HG03521 (cell line): ENCODE measurements around the gene NEU3.

Experiments used
- ATAC-seq: cut with Tn5 transposase; IDR thresholded peaks from one replicate; pipeline ENCODE4 v1.9.1; 2021; ENCODE audit warnings: mild to moderate bottlenecking, moderate library complexity; ENCODE audit not compliant: unreplicated experiment

NEU3 gene

GRCh38 chr11:75056814-75057213 lies 68.1 kb downstream of the NEU3 start:
- ATAC-seq: no peak

- no peak for ATAC-seq
These were observed 70.6 kb downstream of the NEU3 start for GRCh38 chr11:75059299-75059698.

GRCh38 chr11:75063741-75064314 lies 75.1 kb downstream of the NEU3 start:
- no peak for ATAC-seq

GRCh38 chr11:75066061-75066460 lies 77.3 kb downstream of the NEU3 start:
- no peak for ATAC-seq
